GM19351 (cell line): ENCODE results near the gene FAM13C.

ENCODE experiments used
- ATAC-seq: cut with Tn5 transposase; IDR thresholded peaks from one replicate; pipeline ENCODE4 v1.9.1; 2021; ENCODE audit warnings: mild to moderate bottlenecking, moderate library complexity; ENCODE audit not compliant: unreplicated experiment

Gene FAM13C

GRCh38 chr10:59281861-59282260, 80.5 kb downstream of the FAM13C start:
- no peak for ATAC-seq

- no peak for ATAC-seq
These were observed 82.3 kb downstream of the FAM13C start for GRCh38 chr10:59279991-59280505.

- no peak for ATAC-seq
These were observed 82.9 kb downstream of the FAM13C start for GRCh38 chr10:59279476-59279875.

GRCh38 chr10:59276919-59277318, 85.4 kb downstream of the FAM13C start:
- ATAC-seq: no peak

- no peak for ATAC-seq
These were observed 86.2 kb downstream of the FAM13C start for GRCh38 chr10:59276133-59276532.

GRCh38 chr10:59273445-59273844, 88.9 kb downstream of the FAM13C start:
- ATAC-seq: no peak

GRCh38 chr10:59272061-59272460, 90.3 kb downstream of the FAM13C start:
- no peak for ATAC-seq

- ATAC-seq: no peak
These were observed 91.2 kb downstream of the FAM13C start for GRCh38 chr10:59271160-59271559.

- no peak for ATAC-seq
These were observed 91.9 kb downstream of the FAM13C start for GRCh38 chr10:59270492-59270891.

GRCh38 chr10:59269651-59270050, 92.7 kb downstream of the FAM13C start:
- ATAC-seq: no peak

- ATAC-seq: no peak
These were observed 93.9 kb downstream of the FAM13C start for GRCh38 chr10:59268460-59268859.

GRCh38 chr10:59266321-59266720, 96.0 kb downstream of the FAM13C start:
- no peak for ATAC-seq

- ATAC-seq: no peak
These were observed 97.2 kb downstream of the FAM13C start for GRCh38 chr10:59265141-59265540.

GRCh38 chr10:59258890-59259289, 103.5 kb downstream of the FAM13C start:
- ATAC-seq: no peak

- no peak for ATAC-seq
These were observed 105.1 kb downstream of the FAM13C start for GRCh38 chr10:59257224-59257623.

- no peak for ATAC-seq
These were observed 106.9 kb downstream of the FAM13C start for GRCh38 chr10:59255463-59255862.

- no peak for ATAC-seq
These were observed 109.9 kb downstream of the FAM13C start for GRCh38 chr10:59252491-59252890.

- no peak for ATAC-seq
These were observed 116.7 kb downstream of the FAM13C start for GRCh38 chr10:59245686-59246085.

GRCh38 chr10:59244871-59245270, 117.5 kb downstream of the FAM13C start:
- ATAC-seq: no peak

GRCh38 chr10:59243611-59244195, 118.6 kb downstream of the FAM13C start:
- no peak for ATAC-seq

- ATAC-seq: no peak
These were observed 119.4 kb downstream of the FAM13C start for GRCh38 chr10:59242991-59243390.

- ATAC-seq: no peak
These were observed 120.3 kb downstream of the FAM13C start for GRCh38 chr10:59242057-59242456.

GRCh38 chr10:59240582-59241183, 121.7 kb downstream of the FAM13C start:
- ATAC-seq: peak; percentile 61
